GM21825 (cell line): ENCODE results near the gene TRABD2B.

Experiments
- ATAC-seq: cut with Tn5 transposase; IDR thresholded peaks from one replicate; pipeline ENCODE4 v1.9.1; 2021; ENCODE audit warnings: mild to moderate bottlenecking, moderate library complexity; ENCODE audit not compliant: unreplicated experiment

Gene TRABD2B

DNA sequence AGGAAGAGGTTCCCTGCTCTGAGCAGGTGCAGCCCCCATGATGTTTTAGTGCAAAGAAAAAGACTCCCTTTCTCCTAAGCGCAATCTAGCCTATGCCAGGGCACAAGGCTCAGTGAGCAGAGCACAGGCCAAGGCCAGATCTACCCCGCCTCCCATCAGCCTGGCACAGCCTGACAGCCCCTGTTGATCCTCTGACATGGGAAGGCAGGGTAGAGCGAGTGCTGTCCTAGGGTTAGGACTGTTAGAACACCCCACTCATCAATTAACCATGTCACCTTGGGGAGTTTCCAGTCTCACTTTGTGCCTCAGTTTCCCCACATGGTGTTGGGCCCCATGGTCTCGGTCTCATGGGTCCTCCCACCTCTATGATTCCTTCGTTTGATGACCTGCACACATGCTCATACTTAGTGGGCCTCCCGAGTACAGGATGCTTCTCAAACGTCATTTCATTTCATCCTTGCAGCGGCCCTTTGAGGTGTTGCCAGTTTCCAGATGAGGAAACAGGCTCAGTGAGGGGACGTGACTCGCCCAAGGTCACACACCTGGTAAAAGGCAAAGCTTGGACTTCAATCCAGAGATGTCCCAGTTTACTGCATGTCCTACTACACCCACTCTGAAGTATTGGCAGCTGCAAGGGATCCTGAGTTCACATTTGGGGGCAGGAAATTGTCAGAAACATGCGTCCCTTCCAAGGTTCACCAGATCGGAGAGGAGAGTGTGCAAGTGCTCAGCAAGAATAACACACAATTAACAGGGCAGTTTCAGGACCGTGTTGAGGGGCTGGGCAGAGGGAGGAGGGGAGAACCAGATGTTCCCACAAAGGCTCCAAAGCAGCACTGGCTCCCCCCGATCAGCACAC, 213.3 kb downstream of the TRABD2B start:
- ATAC-seq: no peak

DNA sequence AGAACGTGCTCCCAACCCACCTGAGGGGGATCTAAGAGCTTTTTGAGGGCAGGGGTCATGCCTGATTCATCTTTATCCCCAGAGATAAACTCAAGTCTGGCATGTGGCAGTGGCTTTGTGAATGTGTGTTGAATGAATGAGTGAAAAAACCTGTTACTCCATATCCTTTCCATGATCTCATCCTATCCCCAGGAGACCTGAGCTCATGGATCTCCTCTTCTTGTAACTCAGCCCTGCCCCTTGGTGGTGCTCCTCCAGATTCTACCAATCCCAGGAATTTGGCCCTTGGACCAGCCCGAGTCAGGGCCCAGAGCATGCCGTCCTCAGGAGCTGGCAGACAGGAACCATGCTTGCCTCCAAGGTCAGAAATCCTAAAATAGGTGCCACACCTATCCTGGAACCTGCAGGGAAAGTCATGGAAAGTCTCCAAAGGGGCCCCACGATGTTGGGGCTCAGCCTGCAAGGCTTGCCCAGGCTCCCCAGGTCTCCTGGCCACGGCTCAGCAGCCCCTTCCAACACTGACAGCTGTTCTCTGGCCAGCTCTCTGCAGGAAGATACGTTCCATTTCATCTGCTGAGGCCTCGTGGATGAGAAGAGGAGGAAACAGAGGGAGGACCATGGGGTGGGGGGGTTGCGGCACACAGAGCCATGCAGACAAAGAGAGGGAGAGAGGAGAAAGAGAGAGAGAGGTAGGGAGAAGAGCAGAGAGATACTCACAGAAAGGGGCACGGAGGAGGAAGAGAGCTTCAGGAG, 214.6 kb downstream of the TRABD2B start:
- ATAC-seq: no peak

GRCh38 chr1:47781171-47781959, 215.8 kb downstream of the TRABD2B start:
- ATAC-seq: no peak

DNA sequence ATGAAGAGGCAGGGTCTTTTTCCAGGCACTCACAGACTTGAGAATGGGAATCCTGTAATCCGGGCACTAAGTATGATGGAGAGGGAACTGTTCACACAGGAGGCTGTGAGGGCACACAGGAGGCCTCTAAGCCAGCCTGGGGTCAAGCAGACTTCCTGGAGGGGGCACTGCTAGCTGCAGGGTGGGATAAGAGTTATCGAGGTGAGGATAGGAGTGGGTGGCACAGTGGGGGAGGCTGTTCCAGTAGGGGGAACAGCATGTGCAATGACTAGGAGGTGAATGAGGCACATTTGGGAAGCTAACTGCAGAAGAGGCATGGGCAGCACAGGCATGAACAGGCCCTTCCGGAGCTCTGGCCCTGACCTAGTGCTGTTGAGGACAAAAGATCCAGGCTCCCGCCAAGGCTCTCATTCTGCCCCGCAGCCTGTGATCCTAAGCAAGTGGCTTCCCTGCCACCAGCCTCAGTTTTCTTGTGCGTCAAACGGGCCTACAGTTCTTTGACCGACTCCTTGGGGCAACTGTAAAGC, 216.7 kb downstream of the TRABD2B start:
- ATAC-seq: no peak

DNA sequence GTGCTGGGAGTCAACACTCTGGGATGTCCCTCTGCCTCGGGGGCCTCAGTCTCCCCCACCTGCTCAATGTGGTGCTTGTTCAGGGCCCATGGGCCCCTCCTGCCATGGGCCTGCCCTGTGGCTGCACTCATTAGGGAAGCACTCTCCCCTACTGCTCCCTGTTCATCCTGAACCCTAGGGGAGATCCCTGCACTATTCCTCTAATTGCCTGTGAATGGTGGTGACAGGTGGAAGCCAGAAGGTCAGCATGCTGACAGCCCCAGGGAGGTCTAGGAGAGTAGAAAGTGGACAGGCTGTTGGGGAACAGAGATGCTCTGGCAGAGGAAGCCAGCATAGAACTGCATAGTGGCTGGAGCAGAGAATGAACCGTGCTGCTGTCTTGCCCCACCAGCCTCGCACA, 217.6 kb downstream of the TRABD2B start:
- ATAC-seq: no peak

- ATAC-seq: no peak
Observed at GRCh38 chr1:47778280-47778679, 218.9 kb downstream of the TRABD2B start.

DNA sequence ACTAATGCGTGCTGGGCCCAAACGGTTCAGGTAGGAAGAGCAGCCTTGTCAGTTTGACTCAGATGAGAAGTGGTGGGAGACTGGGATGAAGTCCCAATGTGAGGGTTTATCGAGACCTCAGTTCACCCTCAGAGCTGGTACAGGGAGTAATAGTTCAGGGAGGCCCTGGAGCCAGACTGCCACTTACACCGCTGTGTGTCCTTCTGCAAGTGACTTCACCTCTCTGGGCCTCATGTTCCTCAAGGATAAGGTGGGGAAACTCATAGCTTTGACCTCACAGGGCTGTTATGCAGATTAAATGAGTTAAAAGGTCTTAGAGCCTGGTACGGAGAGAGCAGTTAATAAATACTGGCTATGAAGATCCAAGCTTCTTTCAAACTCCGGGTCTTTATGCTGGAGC, 219.9 kb downstream of the TRABD2B start:
- no peak for ATAC-seq

DNA sequence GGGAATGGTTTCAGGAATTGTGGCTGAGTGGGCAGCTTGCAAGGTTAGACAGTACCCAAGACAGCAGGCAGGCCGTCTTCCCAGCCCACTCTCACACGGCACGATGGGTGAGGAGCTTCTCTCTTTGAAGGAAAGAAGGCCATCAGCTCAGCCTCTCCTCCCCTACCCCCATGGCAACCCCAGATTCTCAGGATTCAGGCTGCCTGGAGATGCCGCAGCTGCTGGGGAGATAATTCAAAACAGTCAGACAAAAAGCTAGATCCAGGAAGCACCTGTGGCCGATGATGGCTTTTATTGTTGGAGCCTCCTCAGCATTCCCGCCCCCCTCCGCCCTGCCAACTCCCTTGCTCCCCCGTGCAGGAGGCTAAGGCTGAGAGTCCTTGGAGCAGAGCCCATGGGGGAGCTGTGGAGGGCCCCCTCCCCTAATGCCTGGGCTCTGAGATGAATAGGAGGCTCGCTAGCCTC, 220.5 kb downstream of the TRABD2B start:
- ATAC-seq: no peak

GRCh38 chr1:47774986-47775834, 222.0 kb downstream of the TRABD2B start:
- ATAC-seq: no peak

- no peak for ATAC-seq
Observed at GRCh38 chr1:47772960-47773682, 224.1 kb downstream of the TRABD2B start.

- no peak for ATAC-seq
Observed at GRCh38 chr1:47772281-47772680, 224.9 kb downstream of the TRABD2B start.

GRCh38 chr1:47771751-47772150, 225.4 kb downstream of the TRABD2B start:
- no peak for ATAC-seq

GRCh38 chr1:47769983-47770382, 227.2 kb downstream of the TRABD2B start:
- no peak for ATAC-seq

GRCh38 chr1:47769295-47769694, 227.9 kb downstream of the TRABD2B start:
- no peak for ATAC-seq

DNA sequence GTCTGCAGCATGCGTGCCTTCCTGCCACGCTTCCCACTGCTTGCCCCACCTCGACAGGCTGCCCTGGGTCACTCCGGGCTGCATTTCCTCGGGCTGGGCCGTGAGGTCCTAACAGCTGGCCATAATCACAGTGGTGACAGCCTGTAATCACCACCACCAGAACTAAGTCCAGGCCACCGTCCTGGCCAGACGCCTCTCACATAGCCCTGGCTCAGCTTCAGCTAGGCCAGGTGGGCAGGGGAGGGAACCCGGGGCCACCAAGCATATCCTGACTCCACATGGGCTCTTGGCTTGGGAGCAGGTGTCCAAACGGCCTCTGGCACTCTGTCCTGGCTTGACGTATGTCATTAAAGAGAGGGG, 229.5 kb downstream of the TRABD2B start:
- ATAC-seq: no peak

DNA sequence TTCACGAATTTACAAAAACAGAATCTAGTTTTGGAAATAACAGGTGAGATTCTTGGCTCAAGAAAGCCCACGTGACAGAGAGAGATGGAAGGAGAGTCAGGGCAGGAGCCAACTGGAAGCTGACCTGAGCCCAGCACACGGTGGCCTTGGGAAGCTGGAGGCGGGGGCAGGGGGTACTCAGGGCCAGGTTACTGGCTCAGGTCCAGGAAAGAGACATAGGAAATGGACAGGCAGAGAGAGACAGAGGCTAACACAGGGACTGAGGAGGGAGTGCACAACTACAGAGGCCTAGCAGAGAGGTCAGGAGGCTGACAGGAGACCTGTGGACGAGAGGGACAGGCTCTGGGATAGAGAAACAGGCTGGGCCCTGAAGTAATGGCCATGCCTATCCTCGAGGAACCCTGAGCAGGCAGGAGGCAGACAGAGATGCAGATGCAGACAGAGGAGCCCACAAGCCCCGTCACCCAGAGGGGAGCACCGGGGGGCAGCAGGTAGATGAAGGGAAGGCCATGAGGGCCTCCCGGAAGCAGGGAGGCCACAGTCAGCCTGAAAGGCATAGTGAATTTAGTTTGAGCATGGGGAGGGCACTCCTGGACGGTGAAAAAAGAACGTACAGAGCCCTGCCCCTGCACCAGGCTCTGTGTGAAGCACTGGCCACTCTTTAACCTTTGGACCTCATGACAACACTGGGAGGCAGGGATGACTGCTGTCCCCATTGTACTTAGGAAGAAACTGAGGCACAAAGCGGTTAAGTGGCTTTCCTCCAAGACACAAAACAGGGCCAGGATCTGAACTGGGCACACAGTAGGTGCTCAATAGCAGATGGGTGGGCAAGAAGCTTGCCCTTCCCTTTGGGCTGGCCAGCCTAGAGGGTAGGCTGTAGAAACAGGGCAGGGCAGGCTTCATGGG, 230.1 kb downstream of the TRABD2B start:
- ATAC-seq: no peak

DNA sequence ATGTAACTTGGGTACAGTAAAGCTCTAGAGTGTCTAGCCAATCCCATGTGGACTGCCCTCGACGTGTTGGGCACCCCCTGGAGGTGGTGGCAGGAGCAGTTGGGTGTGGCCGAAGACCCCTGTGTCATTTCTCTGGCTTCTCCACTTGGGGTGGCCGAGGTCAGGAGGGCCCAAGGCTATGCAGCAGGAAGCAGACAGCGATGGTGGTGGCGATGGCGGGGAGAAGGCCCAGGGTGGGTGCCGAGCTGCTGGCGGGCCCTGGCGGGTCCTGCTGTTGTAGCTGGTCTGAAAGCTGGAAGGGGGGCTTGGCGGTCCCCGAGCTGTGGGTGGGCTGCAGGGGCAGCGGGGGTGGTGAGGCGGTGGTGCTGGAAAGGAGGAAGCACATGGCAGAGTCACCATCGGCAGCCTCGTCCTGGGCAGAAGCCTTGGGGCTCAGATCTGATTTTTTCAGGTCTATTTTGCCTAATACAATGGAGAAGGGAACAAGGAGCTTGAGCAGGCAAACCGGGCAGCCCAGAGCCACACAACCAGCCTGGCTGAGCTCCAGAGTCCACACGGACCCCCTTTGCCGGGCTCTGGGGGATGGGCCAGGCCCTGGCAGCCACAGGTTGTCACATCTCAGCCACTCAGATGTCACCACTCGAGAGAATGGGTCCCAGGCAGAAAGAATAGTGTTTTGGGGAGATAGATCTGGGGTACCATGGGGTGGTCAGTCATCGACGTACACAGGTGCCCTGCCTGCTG, 231.3 kb downstream of the TRABD2B start:
- ATAC-seq: no peak

DNA sequence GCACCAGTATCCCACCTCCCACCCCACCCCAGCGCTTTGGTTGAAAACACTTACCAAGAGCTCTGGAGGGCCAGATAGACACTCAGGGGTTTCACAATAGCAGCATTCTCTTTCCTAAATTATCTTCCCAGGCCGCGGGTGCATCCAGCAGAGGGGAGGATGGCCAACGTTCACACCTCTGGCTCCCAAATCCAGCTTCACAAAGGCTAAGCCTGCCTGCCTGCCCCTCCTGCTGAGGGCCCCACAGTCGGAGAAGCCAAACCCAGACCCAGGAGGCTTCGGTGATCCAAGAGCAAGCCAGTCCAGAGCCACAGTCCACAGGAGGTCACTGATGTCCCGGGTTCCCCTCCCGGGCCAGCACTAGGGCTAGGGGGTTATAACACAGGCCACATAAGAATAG, 231.9 kb downstream of the TRABD2B start:
- ATAC-seq: no peak
